ENCODE measurements around the gene DDC.
"Not testable (repeated sequence)": the region's sequence is repeated elsewhere in the genome, so short reads cannot be mapped to it uniquely, and the experiment has no call there.

- not testable (repeated sequence) for TF ChIP-seq EZH2phosphoT487 (conservative IDR thresholded peaks at IDR 0.05; ENCODE audit: low read length); CTCF (IDR thresholded peaks at IDR 0.05; ENCODE audit: insufficient read depth, low read length, poor library complexity, severe bottlenecking)
These were observed 19.6 kb downstream of the DDC start for GRCh38 chr7:50545613-50546012.
